ENCODE measurements around the gene CCDC141.

CCDC141 gene

GRCh38 chr2:178870703-178871102 is 179.2 kb downstream of the CCDC141 start:
- Histone ChIP-seq H3K4me1 (ENCODE audit: insufficient read depth, low read length) (peaks cover 5% of the 10 kb centered on the region), H3K36me3 (ENCODE audit: insufficient read depth, low read length) (no peaks in the 10 kb centered on the region), H3K9me3 (ENCODE audit: control insufficient read depth, insufficient read depth, low read length) (no peaks in the 10 kb centered on the region), H3K9ac (ENCODE audit: low read depth, low read length) (no peak overlapping the region)

GRCh38 chr2:178865999-178866398 is 183.9 kb downstream of the CCDC141 start:
- Histone ChIP-seq H3K36me3 (ENCODE audit: insufficient read depth, low read length) (peaks cover 4% of the 10 kb centered on the region; the same call in 1 of the 2 replicates), H3K4me1 (ENCODE audit: insufficient read depth, low read length) (peaks cover 14% of the 10 kb centered on the region), H3K9me3 (ENCODE audit: control insufficient read depth, insufficient read depth, low read length) (no peaks in the 10 kb centered on the region)

GRCh38 chr2:178865146-178865936 is 184.6 kb downstream of the CCDC141 start:
- Histone ChIP-seq H3K36me3 (ENCODE audit: insufficient read depth, low read length) (peaks cover 4% of the 10 kb centered on the region; the same call in 1 of the 2 replicates), H3K9me3 (ENCODE audit: control insufficient read depth, insufficient read depth, low read length) (no peaks in the 10 kb centered on the region), H3K4me1 (ENCODE audit: insufficient read depth, low read length) (peaks cover 14% of the 10 kb centered on the region), H3K9ac (ENCODE audit: low read depth, low read length) (no peak overlapping the region)

More at GRCh38 chr2:178865999-178866398, 183.9 kb downstream of the CCDC141 start:
- H3K9ac ChIP-seq (ENCODE audit: low read depth, low read length), result no peak overlapping the region

GRCh38 chr2:178863856-178864620 is 185.9 kb downstream of the CCDC141 start:
- Histone ChIP-seq H3K36me3 (ENCODE audit: insufficient read depth, low read length) (peaks cover 4% of the 10 kb centered on the region; the same call in 1 of the 2 replicates), H3K4me1 (ENCODE audit: insufficient read depth, low read length) (peaks cover 14% of the 10 kb centered on the region), H3K9me3 (ENCODE audit: control insufficient read depth, insufficient read depth, low read length) (no peaks in the 10 kb centered on the region), H3K9ac (ENCODE audit: low read depth, low read length) (no peak overlapping the region)

- no peak overlapping the region for H3K9ac ChIP-seq (ENCODE audit: low read depth, low read length)
- peaks cover 14% of the 10 kb centered on the region for H3K4me1 ChIP-seq (ENCODE audit: insufficient read depth, low read length)
- H3K9me3 ChIP-seq (ENCODE audit: control insufficient read depth, insufficient read depth, low read length), result no peaks in the 10 kb centered on the region
- H3K36me3 ChIP-seq (ENCODE audit: insufficient read depth, low read length), result peaks cover 4% of the 10 kb centered on the region; the same call in 1 of the 2 replicates
Observed at GRCh38 chr2:178863130-178863855, 186.6 kb downstream of the CCDC141 start.

GRCh38 chr2:178860551-178860950 is 189.4 kb downstream of the CCDC141 start:
- H3K4me1 ChIP-seq (ENCODE audit: insufficient read depth, low read length), result peaks cover 14% of the 10 kb centered on the region
- no peak overlapping the region for H3K9ac ChIP-seq (ENCODE audit: low read depth, low read length)
- no peaks in the 10 kb centered on the region for H3K9me3 ChIP-seq (ENCODE audit: control insufficient read depth, insufficient read depth, low read length)
- peaks cover 4% of the 10 kb centered on the region; the same call in 1 of the 2 replicates for H3K36me3 ChIP-seq (ENCODE audit: insufficient read depth, low read length)

GRCh38 chr2:178859730-178860129 is 190.2 kb downstream of the CCDC141 start:
- Histone ChIP-seq H3K9ac (ENCODE audit: low read depth, low read length) (no peak overlapping the region), H3K36me3 (ENCODE audit: insufficient read depth, low read length) (0 out of 2 replicates have a peak, but pooled peaks cover under 1% of the 10 kb centered on the region), H3K9me3 (ENCODE audit: control insufficient read depth, insufficient read depth, low read length) (no peaks in the 10 kb centered on the region), H3K4me1 (ENCODE audit: insufficient read depth, low read length) (peaks cover 13% of the 10 kb centered on the region)

- H3K4me1 ChIP-seq (ENCODE audit: insufficient read depth, low read length), result peaks cover 7% of the 10 kb centered on the region
- H3K36me3 ChIP-seq (ENCODE audit: insufficient read depth, low read length), result no peaks in the 10 kb centered on the region
- no peak overlapping the region for H3K9ac ChIP-seq (ENCODE audit: low read depth, low read length)
- H3K9me3 ChIP-seq (ENCODE audit: control insufficient read depth, insufficient read depth, low read length), result no peaks in the 10 kb centered on the region; the same call in 1 of the 2 replicates
Observed at GRCh38 chr2:178858896-178859625, 190.9 kb downstream of the CCDC141 start.

GRCh38 chr2:178855151-178855550 is 194.8 kb downstream of the CCDC141 start:
- Histone ChIP-seq H3K4me1 (ENCODE audit: insufficient read depth, low read length) (no peaks in the 10 kb centered on the region), H3K9ac (ENCODE audit: low read depth, low read length) (no peak overlapping the region), H3K9me3 (ENCODE audit: control insufficient read depth, insufficient read depth, low read length) (no peaks in the 10 kb centered on the region; the same call in 1 of the 2 replicates), H3K36me3 (ENCODE audit: insufficient read depth, low read length) (no peaks in the 10 kb centered on the region)

GRCh38 chr2:178848335-178848734 is 201.6 kb downstream of the CCDC141 start:
- Histone ChIP-seq H3K9ac (ENCODE audit: low read depth, low read length) (no peak overlapping the region), H3K4me1 (ENCODE audit: insufficient read depth, low read length) (peaks cover 12% of the 10 kb centered on the region; the same call in 1 of the 2 replicates), H3K36me3 (ENCODE audit: insufficient read depth, low read length) (peaks cover 5% of the 10 kb centered on the region; the same call in 1 of the 2 replicates), H3K9me3 (ENCODE audit: control insufficient read depth, insufficient read depth, low read length) (no peaks in the 10 kb centered on the region)

GRCh38 chr2:178846458-178846802 is 203.5 kb downstream of the CCDC141 start:
- peaks cover 5% of the 10 kb centered on the region for H3K36me3 ChIP-seq (ENCODE audit: insufficient read depth, low read length)
- peaks cover 12% of the 10 kb centered on the region; the same call in 1 of the 2 replicates for H3K4me1 ChIP-seq (ENCODE audit: insufficient read depth, low read length)
- no peaks in the 10 kb centered on the region for H3K9me3 ChIP-seq (ENCODE audit: control insufficient read depth, insufficient read depth, low read length)
- H3K9ac ChIP-seq (ENCODE audit: low read depth, low read length), result no peak overlapping the region

- Histone ChIP-seq H3K4me1 (ENCODE audit: insufficient read depth, low read length) (peaks cover 12% of the 10 kb centered on the region; the same call in 1 of the 2 replicates), H3K36me3 (ENCODE audit: insufficient read depth, low read length) (peaks cover 5% of the 10 kb centered on the region), H3K9me3 (ENCODE audit: control insufficient read depth, insufficient read depth, low read length) (no peaks in the 10 kb centered on the region), H3K9ac (ENCODE audit: low read depth, low read length) (no peak overlapping the region)
Observed at GRCh38 chr2:178845566-178846457, 204.1 kb downstream of the CCDC141 start.

- H3K4me1 ChIP-seq (ENCODE audit: insufficient read depth, low read length), result peaks cover 12% of the 10 kb centered on the region; the same call in 1 of the 2 replicates
- H3K9me3 ChIP-seq (ENCODE audit: control insufficient read depth, insufficient read depth, low read length), result no peaks in the 10 kb centered on the region
- peaks cover 5% of the 10 kb centered on the region for H3K36me3 ChIP-seq (ENCODE audit: insufficient read depth, low read length)
- no peak overlapping the region for H3K9ac ChIP-seq (ENCODE audit: low read depth, low read length)
Observed at GRCh38 chr2:178844701-178845100, 205.2 kb downstream of the CCDC141 start.
